ACHN (cell line): Measurements from ENCODE around the gene TRIM7.
"Not testable (repeated sequence)": the region's sequence is repeated elsewhere in the genome, so short reads cannot be mapped to it uniquely, and the experiment has no call there.

Experiments
- DNase-seq: peaks from one replicate; pipeline ENCODE4 v3.0.0-alpha.2; 2015
- in situ Hi-C: cut with HindIII; loops from 2 replicates; pipeline ENCODE4 v1.10.0; 2017; ENCODE audit warnings: low sequenced_read_pairs, low pct_ligation_motif_present, low pct_unique_long_range_greater_than_20kb

Gene TRIM7

GRCh38 chr5:181185560-181185959 is 19.4 kb downstream of the TRIM7 start:
- no peak for DNase-seq
- in situ Hi-C loops = no loop called here

GRCh38 chr5:181184845-181185216 is 20.2 kb downstream of the TRIM7 start:
- no peak for DNase-seq
- in situ Hi-C loops = no loop called here

GRCh38 chr5:181182651-181183050 is 22.3 kb downstream of the TRIM7 start:
- in situ Hi-C loops = no loop called here
- no peak for DNase-seq

- peak; percentile 77 for DNase-seq
- in situ Hi-C loops = no loop called here
Observed at GRCh38 chr5:181181650-181182565, 23.1 kb downstream of the TRIM7 start.

- DNase-seq, in situ Hi-C loops: not testable (repeated sequence)
Observed at GRCh38 chr5:181177559-181177958, 27.4 kb downstream of the TRIM7 start.

GRCh38 chr5:181176254-181176952 is 28.6 kb downstream of the TRIM7 start:
- DNase-seq = no peak
- in situ Hi-C loops = no loop called here

- in situ Hi-C loops = no loop called here
- peak; percentile 36 for DNase-seq
Observed at GRCh38 chr5:181173420-181174342, 31.3 kb downstream of the TRIM7 start.

- DNase-seq = peak; percentile 69
- in situ Hi-C loops = no loop called here
Observed at GRCh38 chr5:181173027-181173419, 32.0 kb downstream of the TRIM7 start.

GRCh38 chr5:181171782-181172181 is 33.2 kb downstream of the TRIM7 start:
- in situ Hi-C loops = no loop called here
- DNase-seq = no peak

- in situ Hi-C loops = no loop called here
- DNase-seq = peak; percentile 88
Observed at GRCh38 chr5:181170996-181171395, 34.0 kb downstream of the TRIM7 start.

GRCh38 chr5:181170237-181170825 is 34.7 kb downstream of the TRIM7 start:
- in situ Hi-C loops = no loop called here
- DNase-seq = no peak

- in situ Hi-C loops = not testable (repeated sequence)
- peak; percentile 55 for DNase-seq
Observed at GRCh38 chr5:181169459-181170236, 35.3 kb downstream of the TRIM7 start.

- in situ Hi-C loops = no loop called here
- no peak for DNase-seq
Observed at GRCh38 chr5:181168595-181169118, 36.3 kb downstream of the TRIM7 start.

- DNase-seq = peak; percentile 18
- in situ Hi-C loops = no loop called here
Observed at GRCh38 chr5:181167814-181168488, 37.0 kb downstream of the TRIM7 start.

- no peak for DNase-seq
- in situ Hi-C loops = no loop called here
Observed at GRCh38 chr5:181166812-181167733, 37.9 kb downstream of the TRIM7 start.
